SW480 (cell line): ENCODE measurements around the gene ARHGAP19.

Experiments used
- DNase-seq: peaks from one replicate; pipeline ENCODE4 v3.0.0-alpha.2; 2016; ENCODE audit warnings: low spot score

The ARHGAP19 gene

GRCh38 chr10:97228130-97228774 lies 64.2 kb downstream of the ARHGAP19 start:
- no peak for DNase-seq

- DNase-seq: no peak
Observed at GRCh38 chr10:97226398-97226797, 66.0 kb downstream of the ARHGAP19 start.

DNA sequence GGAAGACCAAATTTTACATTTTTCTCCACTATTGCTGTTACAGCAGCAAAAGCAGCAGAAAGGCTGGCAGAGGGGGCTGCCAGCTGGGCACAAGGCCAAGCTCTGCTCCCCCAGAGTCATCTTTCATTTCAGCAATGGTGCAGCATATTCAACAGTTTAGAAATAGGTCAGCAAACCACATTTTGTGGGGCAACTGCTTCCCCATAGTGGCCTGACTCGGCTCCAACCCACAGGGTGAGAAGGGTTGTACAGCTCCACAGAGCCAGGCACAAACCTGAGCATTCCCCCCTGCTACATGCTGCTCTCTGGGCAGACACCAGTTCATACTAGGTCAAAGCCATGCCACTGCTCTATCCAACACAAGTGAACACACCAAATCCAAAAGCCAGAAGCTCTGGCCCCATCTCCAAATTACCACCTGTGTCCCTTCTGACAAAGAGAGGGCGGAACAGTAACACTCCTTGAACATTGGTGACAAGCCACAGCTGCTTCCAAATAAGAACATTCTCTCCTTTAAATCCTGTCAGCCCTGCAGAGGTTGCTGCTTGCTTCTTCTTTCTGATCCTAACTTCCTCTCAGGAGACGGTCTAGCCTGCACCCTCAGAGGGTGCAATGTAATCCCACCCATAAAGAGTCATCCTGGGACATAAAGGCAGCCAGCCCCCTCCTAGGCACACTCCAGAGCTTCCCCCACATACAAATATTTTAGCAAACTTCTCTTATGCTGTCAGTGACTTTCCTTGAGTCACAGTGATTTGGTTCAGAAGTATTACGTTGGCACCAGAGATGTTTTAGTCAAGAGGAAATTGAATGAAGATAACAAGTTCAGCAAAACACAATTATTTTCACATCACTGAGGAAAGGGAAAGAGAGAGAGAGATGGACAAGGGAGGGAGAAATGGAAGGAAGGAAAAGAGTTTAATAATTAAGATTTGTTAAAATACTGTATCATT lies 67.7 kb downstream of the ARHGAP19 start:
- DNase-seq: no peak

DNA sequence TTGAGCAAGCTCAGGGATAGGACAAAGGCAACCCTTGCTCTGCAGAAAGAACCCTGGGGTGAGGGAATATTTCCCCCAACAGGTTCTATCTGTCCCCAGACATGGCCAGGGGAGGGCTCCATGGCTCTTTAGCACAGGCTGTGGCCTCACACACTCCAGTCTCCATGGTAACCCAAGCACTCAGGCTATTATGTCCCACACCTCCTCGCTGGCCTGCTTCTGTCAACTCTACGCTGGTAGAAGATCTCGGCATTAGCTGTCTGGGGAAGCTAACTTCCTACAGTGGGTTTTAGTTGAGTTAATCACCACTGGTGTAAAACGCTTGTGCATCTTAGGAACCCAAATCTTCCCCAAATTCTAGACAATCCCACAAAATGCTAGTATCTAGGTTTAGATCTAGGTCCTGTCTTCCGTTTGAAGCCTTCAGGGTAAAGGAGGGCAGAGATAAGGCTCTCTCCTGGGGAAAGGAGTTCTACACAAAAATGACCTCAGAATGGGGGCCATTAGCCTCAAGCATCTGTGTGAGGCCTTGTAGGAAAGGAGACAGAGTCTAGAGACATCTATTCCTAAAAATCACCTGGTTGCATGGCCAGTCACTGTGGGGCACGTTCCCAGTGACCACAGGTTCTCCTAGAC lies 70.0 kb downstream of the ARHGAP19 start:
- no peak for DNase-seq

DNA sequence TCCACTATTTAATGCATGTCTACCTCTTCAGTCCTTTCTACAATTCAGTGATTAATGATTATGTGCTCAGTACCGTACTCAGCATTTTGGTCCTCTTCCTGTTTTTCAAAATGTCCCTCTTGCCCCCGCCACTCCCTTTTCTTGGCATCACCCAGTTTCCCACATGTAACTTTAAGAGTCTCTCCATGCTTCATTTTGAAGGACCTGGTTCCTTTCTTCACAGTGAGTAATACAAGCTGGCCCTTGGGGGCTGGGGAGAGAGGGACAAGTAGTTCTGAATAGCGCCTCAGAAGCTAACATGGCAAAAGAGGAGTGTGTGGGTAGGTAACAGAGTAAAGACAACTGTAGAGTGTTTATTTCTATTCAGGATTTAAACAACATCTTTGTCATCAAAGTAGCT lies 72.1 kb downstream of the ARHGAP19 start:
- DNase-seq: no peak

GRCh38 chr10:97217299-97217698 lies 75.1 kb downstream of the ARHGAP19 start:
- DNase-seq: no peak

DNA sequence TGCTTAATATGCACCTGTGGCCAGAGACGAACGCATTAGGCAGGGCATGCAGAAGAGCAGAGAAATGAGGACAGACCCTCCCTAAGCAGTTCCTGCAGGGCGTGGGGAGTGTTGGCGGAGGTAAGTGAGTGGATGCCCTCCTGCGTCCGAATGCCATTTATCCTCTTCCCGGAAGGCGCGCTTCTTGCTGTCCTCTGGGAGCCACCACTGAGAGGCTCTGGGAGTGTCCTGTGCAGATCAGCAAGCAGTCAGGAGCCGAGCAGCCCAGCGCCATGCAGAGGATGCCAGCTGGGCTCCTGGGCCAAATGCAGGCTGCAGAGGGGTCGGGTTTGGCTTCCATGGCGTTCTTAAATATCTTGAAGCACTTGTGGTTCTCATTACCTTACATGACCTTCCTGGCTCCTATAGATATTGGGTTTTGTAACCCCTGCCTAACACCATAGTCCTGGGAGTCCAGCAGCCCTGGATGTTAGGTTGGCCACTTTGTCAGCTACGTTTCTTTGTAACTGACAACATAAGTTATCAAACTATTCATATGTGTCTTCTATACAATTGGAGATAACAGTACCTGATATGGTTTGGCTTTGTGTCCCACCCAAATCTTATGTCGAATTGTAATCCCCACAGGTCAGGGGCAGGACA lies 76.7 kb downstream of the ARHGAP19 start:
- DNase-seq: no peak

DNA sequence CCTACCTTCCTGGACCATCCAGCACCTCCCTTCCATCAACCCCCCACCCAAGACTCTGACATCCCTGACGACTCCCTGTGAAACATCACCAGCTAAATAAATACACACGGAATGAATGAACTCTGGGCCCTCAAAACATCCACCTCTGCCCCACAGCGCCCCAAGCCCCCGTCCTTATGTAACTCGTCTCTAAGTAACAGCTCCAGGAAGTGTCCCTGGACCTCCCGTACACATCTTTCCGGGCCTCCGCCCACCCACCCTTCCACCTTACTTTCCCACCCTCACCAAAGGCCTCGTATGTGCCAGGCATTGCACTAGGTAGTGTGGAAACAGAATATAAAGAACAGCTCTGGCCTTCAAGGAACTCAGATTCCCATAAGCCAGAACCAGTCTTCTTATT lies 79.0 kb downstream of the ARHGAP19 start:
- DNase-seq: no peak

- DNase-seq: no peak
Observed at GRCh38 chr10:97211229-97211628, 81.2 kb downstream of the ARHGAP19 start.

GRCh38 chr10:97210543-97210960 lies 81.9 kb downstream of the ARHGAP19 start:
- DNase-seq: peak; percentile 56

- no peak for DNase-seq
Observed at GRCh38 chr10:97207756-97208346, 84.6 kb downstream of the ARHGAP19 start.

- no peak for DNase-seq
Observed at GRCh38 chr10:97207131-97207530, 85.3 kb downstream of the ARHGAP19 start.

GRCh38 chr10:97204826-97205679 lies 87.4 kb downstream of the ARHGAP19 start:
- DNase-seq: no peak

DNA sequence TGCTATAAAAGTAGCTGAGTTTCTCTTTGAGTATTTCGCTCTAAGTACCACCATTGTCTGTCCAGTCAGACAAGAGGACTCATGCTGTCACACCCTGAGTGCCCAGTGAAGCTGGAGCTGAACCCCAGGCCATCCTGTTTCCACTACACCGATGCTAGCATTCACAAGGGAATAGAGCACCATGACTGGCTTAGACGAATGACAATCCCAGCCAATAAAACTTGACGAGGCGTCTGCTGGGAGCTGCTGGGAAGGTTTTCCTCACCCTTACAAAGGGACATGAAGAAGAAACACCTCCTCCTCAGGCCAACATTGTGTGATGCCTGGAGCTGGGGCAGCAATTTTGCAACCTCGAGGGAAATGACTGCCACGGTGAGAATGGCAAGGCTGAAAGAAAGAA lies 89.2 kb downstream of the ARHGAP19 start:
- no peak for DNase-seq

DNA sequence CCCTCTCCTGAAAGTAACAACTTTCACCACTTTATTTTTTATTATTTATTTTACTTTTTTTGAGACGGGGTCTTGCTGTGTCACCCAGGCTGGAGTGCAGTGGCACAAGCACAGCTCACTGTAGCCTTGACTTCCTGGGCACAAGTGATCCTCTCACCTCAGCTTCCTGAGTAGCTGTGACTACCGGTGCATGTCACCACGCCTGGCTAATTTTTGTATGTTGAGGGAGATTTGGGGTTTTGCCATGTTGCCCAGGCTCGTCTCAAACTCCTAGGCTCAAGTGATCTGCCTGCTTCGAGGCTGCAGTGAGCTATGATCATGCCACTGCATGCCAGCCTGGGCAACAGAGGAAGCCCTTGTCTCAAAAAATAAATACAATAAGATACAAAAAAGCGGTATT lies 91.8 kb downstream of the ARHGAP19 start:
- no peak for DNase-seq

DNA sequence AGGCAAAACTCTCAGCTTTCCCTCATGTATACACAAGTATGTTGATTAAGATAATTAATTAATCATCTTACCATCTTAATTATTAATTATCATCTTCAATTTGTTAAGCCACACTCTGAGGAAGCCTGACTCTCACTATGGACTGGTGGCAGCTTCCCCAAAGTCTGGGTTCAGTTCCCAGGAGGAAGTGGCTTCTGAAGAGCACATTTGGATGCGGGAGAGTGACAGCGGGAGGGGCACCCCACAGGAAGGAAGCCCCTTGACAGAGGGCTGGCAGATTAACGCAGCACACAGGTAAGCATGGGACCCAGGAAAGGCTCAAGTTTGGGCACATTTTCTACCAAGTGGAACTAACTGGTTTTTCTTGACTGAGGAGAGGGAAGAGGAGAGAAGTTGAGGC lies 93.3 kb downstream of the ARHGAP19 start:
- DNase-seq: no peak

- DNase-seq: no peak
Observed at GRCh38 chr10:97197030-97197500, 95.4 kb downstream of the ARHGAP19 start.

DNA sequence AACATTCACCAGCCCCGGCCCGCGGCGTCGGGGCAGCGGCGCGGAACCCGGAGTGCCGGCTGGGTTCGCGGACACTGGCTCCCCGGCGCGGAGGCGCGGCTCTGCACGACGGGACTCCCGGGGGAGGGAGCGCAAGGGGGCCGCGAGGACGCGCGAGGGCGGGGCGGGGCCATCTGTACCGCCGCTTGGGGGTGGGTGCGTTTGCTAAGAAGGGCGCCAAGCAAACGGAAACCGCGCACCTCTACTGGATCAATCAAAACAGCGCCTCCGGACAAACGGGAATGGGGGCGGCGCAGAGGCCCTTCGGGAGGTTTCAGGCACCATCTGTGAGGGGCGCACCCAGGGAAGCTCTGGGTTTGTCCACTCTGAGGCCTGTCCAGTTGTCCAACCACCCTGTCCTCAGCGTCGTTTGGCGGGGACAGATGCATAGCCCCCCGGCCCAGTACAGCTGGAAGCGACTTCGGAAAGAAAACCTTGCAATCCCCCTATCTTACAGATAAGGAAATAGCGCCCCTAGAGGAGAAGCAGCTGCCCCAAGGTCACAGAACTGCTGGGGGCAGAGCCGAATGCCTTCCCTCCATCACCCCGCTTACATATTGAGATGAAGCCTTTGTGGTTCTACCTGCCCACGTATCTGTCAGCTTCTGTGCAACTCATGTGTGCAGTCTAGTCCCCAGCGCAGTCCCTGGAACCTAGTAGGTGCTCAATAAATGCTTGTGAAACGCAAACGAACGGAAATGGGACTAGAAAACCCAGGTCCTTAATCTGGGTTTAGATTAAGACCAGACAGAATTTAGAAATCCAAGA lies 96.0 kb downstream of the ARHGAP19 start:
- peak; percentile 84 for DNase-seq

GRCh38 chr10:97195706-97196222 lies 96.7 kb downstream of the ARHGAP19 start:
- DNase-seq: peak; percentile 20

- no peak for DNase-seq
Observed at GRCh38 chr10:97192952-97193435, 99.4 kb downstream of the ARHGAP19 start.
